HG03196 (cell line): Measurements from ENCODE around the gene DTL.

Experiments
- ATAC-seq: cut with Tn5 transposase; IDR thresholded peaks from one replicate; pipeline ENCODE4 v1.9.1; 2021; ENCODE audit not compliant: unreplicated experiment

Gene DTL

DNA sequence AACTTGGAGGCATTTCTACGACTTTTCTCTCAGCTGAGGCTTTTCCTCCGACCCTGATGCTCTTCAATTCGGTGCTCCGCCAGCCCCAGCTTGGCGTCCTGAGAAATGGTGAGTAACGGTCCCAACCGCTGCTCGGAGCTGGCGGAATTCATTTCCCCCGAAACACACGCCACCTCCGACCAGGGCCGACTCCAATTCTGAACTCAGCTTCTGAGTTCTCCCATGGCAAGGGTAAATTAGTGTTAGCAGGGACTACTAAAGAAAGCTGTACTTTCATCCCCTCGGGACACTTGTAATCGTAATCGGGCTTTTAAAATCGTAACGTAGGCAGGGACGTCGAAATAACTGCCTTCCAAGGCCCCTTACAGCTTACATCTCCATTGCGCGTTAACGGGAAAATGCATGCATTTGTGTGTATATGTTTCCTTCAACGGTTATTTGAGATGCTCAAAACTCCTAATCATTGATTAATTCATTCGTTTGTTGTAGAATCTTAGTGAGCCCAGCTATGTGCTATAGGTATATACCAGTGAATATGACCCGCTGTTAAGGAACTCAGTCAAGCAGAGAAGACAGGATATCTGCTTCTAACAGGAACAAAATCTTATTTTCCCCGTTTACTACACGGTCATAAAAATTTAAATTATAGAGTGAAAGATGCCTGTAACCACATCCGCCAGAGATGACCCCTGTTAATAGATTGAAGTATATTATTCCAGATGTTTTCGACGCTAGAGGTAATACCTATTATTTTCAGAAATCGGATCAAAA is 472 bp downstream of the DTL start:
- peak; percentile 20 for ATAC-seq

- ATAC-seq = no peak
Observed at GRCh38 chr1:212037900-212038299, 2.4 kb downstream of the DTL start.

- ATAC-seq = no peak
Observed at GRCh38 chr1:212039622-212040021, 4.1 kb downstream of the DTL start.

GRCh38 chr1:212040629-212041412 is 5.3 kb downstream of the DTL start:
- no peak for ATAC-seq

DNA sequence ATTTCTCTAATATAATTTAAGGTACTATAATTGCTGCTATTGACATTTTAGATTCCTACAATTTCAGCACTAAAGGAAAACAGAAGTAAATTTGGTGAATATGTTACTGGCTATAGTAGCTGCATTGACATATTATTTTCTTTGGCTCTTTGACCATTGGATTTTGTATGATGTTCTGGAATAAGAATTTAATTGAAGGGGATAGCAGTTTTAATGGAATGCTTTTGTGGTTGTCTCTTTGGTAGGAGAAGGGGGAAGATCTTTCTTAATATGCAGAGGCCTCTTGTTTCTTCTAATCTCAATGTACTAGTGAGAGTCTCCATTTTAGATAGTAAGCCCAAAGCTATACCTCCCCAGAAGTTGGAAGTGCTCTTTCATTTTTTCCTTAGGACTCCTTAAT is 6.9 kb downstream of the DTL start:
- no peak for ATAC-seq

DNA sequence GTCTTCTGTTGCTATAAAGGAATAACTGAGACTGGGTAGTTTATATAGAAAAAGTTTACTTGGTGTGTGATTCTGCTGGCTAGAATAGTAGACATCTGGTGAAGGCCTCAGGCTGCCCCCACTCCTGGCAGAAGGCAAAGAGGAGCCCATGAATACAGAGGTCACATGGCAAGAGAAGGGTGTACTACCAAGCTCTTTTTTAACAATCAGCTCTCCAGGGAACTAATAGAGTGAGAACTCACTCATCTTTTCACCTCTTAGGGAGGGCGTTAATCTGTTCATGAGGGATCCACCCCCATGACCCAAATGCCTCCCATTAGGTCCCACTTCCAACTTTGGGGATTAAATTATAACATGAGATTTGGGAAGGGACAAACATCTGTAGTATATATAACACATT is 9.3 kb downstream of the DTL start:
- no peak for ATAC-seq

DNA sequence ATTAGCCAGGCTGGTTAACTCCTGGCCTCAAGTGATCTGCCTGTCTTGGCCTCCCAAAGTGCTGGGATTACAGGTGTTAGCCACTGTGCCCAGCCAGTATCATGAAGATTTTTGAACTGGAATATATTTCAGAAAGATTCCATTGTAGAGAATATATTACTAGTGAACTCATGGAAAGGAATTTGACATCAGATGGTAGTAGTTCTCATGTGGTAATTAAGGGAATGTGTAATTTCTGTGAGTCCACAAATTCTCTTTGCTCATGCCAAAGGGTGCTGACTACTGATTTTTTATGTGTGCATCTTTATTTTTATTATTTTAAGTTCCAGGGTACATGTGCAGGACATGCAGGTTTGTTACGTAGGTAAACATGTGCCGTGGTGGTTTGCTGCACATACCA is 10.4 kb downstream of the DTL start:
- no peak for ATAC-seq

- ATAC-seq = no peak
Observed at GRCh38 chr1:212053993-212054392, 18.4 kb downstream of the DTL start.

- ATAC-seq = no peak
Observed at GRCh38 chr1:212055333-212055732, 19.8 kb downstream of the DTL start.

DNA sequence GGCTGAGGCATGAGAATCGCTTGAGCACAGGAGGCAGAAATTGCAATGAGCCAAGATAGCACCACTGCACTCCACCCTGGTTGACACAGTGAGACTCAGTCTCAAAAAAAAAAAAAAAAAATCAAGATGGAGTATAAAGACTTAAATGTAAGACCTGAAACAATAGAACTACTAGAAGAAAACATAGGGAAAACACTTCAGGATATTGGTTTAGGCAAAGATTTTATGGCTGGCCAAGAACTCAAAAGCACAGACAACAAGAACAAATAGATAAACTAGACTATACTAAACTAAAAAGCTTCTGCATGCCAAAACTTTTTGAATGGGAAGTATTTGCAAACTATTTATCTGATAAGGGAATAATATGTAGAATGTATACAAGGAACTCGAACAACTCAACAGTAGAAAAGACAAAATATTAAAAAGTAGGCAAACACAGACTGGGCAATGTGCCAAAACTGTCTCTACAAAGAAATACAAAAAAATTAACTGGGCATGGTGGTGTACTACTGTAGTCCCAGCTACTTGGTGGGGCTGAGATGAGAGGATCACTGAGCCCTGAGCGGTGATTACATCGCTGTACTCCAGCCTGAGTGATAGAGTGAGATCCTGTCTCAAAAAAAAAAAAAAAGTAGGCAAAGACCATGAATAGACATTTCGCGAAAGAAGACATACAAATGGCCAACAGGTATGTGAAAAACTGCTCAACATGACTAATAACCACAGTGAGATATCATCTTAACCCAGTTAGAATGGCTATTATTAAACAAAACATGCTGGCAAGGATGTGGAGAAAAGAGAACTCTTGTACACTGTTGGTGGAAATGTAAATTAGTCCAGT is 25.3 kb downstream of the DTL start:
- ATAC-seq = no peak

- ATAC-seq = no peak
Observed at GRCh38 chr1:212062832-212063438, 27.4 kb downstream of the DTL start.

GRCh38 chr1:212067787-212068186 is 32.2 kb downstream of the DTL start:
- ATAC-seq = no peak

DNA sequence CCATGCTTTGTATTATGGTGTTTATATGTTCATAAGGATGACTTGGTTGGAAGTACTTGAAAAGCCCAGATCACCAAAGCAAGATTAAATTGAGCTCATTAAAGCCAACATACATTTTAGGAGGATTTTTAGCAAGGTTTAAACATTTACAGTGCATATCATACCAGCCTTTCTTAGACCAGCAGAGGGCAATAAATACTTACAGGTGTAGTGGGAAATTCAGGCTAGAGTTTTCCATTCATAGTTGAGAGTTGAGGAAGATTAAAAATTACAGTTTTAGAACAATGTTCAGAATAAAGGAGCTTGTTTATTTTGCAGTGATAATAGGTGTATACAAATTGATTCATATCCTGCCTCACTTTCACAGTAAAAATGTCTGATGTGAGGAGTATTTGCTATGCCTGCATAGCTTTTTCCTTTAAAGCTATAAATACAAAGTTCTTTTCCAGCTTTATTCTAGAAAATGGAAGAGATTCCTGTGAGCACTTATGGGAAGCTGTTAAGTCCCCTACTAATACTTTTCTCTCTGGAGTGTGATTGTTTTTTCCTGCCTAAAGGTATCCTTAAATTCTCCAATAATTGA is 35.3 kb downstream of the DTL start:
- no peak for ATAC-seq

DNA sequence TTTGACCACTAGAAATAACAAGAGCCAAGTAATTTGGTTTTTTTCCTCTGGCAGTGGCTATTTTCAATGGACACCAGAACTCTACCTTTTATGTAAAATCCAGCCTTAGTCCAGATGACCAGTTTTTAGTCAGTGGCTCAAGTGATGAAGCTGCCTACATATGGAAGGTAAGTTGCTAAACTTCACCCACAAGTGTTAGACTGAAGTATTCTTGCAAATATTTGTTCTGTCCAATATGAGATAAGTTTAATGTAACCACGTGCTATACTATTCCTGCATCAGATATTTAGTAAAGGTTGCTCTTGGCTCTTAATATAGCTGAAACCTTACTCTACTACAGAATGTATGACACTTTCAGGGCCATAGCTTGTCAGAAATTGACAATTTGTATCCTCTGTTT is 36.5 kb downstream of the DTL start:
- ATAC-seq = no peak

DNA sequence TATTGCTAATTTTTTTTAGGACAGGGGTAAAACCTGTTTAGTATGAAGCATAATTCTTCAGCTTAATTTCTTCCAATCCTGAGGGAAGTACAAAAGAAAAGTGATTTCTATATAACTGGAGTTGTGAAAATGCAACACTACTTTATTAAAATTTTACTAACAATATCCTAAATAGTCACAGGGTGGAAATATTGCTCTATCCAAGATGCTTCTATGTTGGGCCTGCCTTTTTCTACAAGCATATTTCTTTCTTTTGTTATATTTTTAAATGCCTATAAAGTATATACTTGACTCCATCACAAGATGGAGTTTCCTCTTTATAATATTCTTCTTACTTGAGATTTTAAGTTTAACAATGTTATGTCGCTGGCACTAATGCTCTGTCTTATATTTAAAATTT is 37.9 kb downstream of the DTL start:
- ATAC-seq = no peak

GRCh38 chr1:212074313-212074712 is 38.8 kb downstream of the DTL start:
- ATAC-seq = no peak

DNA sequence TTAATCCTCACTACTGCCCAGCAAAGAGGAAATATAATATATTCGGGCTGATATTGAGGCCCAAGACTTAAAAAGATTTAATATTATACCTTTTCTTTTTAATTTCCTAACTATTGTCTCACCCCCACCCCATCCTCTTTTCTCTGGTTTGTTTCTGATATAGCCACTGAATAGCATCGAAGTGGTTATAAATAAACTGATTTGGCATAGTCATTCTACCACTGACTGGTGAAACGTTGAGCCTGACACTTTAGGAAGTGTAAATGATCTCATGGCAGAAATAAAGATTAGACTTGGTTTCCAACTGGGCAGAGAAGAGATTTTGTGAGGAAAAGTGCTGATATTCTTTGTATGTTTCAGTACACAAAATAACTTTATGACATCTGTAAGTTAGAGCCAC is 39.3 kb downstream of the DTL start:
- no peak for ATAC-seq

GRCh38 chr1:212077028-212077427 is 41.5 kb downstream of the DTL start:
- no peak for ATAC-seq

DNA sequence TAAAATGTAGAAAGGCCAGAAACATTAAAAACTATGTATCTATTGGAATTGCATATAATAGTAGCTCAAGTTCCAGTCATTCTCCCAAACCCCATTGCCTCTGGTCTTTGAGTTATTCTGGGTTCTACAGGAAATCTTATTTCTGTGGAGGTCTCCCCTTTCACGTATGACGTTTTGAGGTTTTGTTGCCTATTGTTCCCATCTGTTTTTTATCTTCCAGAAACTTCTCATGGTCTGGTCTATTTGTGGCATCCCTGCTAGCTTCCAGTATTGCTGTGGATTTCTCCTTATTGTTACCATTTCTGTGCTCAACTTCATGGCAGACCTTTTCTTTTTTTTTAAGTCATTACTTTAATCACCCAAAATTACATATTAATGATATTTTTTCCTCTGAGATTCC is 43.3 kb downstream of the DTL start:
- no peak for ATAC-seq

- ATAC-seq = no peak
Observed at GRCh38 chr1:212082765-212083406, 47.3 kb downstream of the DTL start.
